Loucy (cell line): ENCODE measurements around the gene MRPL39.

Experiments used
- EZH2phosphoT487 ChIP-seq: fragments of 200-600 bp; IDR thresholded peaks from 2 replicates; pipeline ENCODE4 v1.6.1; 2018; ENCODE audit warnings: antibody characterized with exemption, mild to moderate bottlenecking, moderate library complexity, borderline replicate concordance
- TF ChIP-seq, protein P1 (sequence below): fragments of 200-600 bp; sonication (generic); conservative IDR thresholded peaks from 2 replicates; pipeline ENCODE4 v1.5.1; 2014; ENCODE audit warnings: mild to moderate bottlenecking, antibody characterized with exemption, low read length

DNA sequence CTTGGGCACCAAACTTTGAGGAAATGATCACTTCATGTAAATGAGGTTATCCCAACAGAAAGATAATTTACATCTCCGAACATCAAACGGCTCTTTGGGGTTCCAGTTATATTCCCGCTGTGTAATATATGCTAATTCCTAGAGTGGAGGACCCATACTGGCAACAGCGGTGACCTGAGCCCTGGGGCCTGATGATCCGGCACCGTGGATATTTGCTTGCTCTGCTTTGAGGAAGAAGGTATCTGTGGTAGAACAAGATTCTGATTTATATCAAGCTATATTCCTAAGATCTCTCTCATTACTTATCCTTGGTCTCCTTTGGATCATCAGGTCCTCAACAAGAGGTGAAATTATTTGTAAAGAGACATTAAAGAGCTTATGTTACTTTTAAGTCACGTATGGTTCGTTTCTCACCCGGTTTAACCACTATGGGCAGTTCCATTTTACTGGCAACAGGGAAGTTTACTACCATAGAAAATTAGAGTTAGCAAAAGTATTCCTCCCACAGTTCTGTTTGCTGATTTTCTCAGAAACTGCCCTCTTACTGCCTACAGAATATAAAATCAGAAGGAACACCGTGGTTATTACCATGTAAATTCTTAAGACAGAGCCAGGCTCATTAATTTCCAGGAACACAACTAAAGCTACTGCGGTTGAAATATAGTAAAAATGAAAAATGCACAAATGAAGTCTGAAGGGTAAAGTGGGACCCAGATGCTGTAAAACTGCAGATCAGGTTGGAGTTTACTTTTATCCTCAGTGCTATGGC, 56.7 kb downstream of the MRPL39 start:
- TF ChIP-seq, protein P1, sequence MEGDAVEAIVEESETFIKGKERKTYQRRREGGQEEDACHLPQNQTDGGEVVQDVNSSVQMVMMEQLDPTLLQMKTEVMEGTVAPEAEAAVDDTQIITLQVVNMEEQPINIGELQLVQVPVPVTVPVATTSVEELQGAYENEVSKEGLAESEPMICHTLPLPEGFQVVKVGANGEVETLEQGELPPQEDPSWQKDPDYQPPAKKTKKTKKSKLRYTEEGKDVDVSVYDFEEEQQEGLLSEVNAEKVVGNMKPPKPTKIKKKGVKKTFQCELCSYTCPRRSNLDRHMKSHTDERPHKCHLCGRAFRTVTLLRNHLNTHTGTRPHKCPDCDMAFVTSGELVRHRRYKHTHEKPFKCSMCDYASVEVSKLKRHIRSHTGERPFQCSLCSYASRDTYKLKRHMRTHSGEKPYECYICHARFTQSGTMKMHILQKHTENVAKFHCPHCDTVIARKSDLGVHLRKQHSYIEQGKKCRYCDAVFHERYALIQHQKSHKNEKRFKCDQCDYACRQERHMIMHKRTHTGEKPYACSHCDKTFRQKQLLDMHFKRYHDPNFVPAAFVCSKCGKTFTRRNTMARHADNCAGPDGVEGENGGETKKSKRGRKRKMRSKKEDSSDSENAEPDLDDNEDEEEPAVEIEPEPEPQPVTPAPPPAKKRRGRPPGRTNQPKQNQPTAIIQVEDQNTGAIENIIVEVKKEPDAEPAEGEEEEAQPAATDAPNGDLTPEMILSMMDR: no peak
- no peak for TF ChIP-seq EZH2phosphoT487
